GDM1 (cell line): ENCODE results near the gene FAT4.
A peak's percentile ranks its signal among the peaks of the same experiment; 100 is the strongest.

Experiments used
- DNase-seq: peaks from one replicate; lab custom pipeline; 2025; lab: John Stamatoyannopoulos, UW

The FAT4 gene, protein sequence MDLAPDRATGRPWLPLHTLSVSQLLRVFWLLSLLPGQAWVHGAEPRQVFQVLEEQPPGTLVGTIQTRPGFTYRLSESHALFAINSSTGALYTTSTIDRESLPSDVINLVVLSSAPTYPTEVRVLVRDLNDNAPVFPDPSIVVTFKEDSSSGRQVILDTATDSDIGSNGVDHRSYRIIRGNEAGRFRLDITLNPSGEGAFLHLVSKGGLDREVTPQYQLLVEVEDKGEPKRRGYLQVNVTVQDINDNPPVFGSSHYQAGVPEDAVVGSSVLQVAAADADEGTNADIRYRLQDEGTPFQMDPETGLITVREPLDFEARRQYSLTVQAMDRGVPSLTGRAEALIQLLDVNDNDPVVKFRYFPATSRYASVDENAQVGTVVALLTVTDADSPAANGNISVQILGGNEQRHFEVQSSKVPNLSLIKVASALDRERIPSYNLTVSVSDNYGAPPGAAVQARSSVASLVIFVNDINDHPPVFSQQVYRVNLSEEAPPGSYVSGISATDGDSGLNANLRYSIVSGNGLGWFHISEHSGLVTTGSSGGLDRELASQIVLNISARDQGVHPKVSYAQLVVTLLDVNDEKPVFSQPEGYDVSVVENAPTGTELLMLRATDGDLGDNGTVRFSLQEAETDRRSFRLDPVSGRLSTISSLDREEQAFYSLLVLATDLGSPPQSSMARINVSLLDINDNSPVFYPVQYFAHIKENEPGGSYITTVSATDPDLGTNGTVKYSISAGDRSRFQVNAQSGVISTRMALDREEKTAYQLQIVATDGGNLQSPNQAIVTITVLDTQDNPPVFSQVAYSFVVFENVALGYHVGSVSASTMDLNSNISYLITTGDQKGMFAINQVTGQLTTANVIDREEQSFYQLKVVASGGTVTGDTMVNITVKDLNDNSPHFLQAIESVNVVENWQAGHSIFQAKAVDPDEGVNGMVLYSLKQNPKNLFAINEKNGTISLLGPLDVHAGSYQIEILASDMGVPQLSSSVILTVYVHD (N-terminal part only)

DNA sequence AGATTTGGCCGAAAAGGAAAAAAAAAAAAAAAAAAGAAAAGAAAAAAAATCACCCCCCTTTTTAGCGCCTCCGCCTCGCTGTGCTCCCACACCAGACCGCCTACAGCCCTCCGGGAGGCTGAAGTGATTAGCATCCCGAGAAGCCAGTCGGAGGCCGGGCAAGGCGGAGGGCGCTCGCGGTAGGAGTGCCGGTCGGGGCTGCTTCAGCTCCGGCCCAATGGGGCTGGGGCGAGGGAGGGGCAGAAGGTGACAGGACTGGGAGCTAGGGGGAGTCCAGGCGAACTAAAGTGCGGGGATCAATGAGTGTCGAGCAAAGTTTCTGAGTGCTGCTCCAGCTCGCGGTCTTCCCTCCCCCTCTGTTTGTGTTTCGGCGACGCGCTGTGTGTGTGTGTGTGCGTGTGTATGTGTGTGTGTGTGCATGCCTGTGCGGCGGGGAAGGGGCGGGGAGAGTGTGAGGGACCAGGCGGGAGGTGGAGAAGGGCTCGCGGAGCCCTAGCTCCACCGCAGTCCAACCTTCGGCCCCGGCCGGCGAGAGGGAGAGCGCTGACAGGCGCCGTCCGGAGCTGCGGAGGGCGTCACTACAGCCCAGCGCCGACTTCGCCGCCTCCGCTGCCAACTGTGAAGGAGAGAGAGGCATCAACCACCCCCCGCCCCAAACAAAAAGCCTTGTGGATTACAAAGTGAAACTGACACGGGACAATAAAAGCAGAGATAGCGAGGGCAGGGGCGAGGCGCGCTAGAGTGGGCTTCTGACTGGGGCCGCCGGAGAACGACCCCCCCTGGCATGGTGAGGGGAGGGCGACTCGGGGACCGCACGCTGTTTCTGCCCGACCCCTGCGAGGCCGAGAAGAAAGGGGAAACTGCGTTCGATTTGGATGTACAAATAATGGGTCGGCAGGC is at the start of gene FAT4:
Gene FAT4, plus strand, starts transcription at position 280 of the 900 bp plus-strand sequence. CDS start 1,457 bp downstream, outside the sequence.
- DNase-seq = peak; percentile 29

DNA sequence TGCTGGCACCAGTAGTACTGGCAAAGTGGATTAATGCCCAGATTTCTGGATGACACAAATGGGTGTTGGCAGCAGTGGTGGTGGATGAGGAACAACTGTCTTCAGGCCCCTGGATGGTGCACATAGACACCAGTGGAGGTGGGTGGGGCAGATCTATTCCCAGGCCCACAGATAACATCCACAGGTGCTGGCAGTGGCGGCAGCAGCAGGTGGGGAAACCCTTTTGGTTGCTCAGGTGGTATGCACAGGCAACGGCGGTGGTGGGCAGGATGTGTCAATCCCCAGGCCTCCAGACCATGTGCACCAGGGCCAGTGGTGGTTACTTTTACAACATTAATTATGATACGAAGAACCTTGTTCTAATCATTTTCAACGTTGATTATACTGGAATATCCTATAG is 48.9 kb upstream of the FAT4 start:
- no peak for DNase-seq

DNA sequence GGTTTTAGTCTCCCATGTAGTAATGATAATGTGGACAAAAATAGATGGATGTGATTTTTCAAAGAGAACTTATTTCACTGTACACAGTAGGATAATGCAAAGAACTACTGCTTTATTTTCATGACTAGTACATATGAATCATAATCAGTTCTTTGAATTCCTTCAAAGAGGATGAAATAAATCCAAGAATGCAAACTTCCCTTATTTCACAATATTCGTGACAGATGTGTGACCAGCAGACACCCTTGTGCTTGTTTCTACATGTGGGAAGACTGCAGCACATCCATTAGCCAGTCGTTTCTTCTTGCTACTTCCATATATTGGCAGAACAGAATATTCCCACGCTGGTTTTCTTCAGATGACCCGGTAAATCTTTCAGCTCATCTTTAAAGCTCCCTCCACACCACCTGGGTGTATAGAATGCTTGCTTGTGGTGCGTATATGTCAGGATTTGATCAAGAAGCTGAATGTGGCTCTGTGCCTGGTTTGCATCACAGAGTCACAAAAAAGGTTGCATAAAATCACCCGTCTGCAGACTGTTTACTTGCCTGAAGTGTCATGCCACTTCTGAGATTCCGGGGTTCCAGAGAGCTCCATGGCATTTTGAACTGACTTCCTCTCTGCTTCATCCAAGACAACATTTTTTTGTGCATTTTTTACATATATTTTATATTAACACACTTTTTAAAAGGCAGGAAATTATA is 47.7 kb upstream of the FAT4 start:
- DNase-seq = no peak

DNA sequence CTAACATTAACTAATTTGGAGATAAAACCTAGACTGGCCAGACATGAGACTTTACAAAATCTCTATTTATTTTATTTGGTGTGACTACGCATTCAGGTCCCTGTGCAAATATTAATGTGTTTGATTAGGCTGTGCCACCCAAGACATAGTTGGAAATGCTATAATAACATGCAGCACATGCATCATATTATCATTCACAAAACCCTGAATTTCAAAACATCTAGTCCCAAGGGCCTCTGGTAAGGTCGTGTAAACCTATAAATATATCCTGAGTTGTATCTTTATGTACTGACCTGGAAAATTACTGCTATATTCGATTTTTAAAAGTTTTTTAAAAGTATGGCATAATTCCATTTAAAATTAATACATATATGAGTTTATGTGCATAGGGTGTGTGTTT is 47.1 kb upstream of the FAT4 start:
- no peak for DNase-seq

DNA sequence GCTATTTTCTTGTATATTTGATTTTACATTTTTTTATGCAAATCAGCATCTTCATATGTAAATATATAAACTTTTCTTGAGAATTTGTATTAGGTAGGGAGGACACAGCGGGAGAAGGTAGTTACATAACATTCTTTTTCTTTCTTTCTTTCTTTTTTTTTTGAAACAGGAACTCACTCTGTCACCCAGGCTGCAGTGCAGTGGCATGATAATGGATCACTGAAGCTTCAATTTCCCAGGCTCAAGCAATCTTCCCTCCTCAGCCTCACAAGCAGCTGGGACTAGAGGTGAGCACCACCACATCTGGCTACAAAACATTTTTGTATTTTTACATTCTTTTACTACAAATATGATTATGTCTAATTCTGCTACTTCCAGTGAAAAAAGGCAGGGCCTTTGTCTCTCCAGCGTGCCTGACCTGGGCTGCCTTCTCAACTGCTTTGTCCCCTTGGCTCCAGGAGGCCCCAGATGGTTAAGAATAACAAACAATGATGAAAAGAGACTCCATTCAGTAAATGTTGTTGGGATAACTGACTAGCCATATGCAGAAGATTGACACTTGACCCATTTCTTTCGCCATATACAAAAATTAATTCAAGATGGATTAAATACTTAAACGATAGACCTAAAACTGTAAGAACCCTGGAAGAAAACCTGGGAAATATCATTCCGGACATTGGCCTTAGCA is 46.5 kb upstream of the FAT4 start:
- no peak for DNase-seq

DNA sequence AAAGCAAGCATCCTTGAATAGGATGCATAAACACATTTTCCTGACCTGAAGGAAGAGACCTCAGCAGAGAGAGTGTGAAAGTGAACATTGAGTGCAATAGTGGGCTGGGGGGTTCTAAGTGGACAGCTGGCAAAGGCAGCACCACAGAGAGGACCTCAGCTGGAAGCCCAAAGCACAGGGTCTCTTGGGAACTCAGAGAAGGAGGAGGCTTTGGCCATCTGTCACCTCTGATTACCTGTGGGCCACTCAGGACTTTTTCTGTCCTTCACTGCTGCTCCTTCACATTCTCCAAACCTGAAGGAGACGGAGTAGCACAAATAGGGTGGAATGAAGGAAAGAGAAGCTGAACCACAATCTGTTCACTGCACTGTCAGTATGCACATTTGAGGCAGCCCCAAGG is 37.9 kb upstream of the FAT4 start:
- DNase-seq = no peak

DNA sequence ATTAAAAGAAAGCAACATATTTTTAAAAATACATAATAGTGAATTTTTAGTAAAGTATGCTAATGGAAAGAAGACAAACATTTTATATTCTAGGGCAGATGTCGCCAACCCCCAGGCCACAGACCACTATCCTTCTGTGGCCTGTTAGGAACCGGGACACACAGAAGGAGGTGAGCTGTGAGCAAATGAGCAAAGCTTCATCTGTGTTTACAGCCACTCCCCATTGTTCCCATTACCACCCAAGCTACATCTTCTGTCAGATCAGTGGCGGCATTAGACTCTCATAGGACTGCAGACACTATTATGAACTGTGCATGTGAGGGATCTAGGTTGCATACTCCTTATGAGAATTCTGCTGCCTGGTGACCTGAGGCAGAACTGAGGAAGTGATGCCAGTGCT is 37.0 kb upstream of the FAT4 start:
- no peak for DNase-seq

DNA sequence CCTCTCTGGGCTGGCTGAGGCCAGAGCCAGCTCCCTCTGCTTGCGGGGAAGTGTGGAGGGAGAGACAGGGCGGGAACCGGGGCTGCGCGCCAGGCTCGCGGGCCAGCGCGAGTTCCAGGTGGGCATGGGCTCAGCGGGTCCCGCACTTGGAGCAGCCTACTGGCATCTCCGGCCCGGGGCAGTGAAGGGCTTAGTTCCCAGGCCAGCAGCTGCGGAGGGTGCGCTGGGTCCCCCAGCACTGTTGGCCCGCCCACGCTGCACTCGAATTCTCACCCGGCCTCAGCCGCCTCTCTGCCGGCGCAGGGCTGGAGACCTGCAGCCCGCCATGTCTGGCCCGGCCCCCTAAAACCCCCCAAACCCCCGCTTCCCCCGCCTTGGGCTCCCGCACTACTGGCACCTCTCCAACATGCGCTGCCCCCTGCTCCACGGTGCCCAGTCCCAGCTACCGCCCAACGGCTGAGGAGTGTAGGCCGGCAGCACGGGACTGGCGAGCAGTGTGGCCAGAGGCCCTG is 33.8 kb upstream of the FAT4 start:
- DNase-seq = no peak

DNA sequence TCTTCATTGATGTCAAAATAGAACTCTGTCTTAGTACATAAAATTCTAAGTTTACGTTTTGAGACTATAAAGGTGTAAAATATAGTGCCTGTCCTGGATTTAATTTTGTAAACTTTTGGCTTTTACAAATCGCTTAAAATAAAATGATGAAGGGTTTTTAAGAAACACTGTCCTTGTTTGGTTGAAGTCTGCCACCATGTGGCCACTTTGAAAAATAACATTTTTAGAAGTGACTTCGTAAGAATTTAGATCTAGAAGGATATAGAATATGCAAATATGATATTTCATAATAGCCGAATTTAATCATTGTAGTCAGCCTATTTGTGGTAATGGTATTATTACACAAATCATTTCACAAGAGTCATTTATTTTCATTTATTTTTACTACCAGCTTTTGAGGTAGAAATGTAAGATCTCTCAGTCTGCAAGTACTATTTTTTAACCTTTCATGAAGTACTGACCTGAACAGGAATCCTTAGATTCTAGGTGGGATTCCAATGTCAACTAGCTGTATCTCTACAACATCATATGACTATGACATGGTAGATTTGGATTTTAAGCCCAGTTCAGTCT is 31.0 kb upstream of the FAT4 start:
- no peak for DNase-seq

DNA sequence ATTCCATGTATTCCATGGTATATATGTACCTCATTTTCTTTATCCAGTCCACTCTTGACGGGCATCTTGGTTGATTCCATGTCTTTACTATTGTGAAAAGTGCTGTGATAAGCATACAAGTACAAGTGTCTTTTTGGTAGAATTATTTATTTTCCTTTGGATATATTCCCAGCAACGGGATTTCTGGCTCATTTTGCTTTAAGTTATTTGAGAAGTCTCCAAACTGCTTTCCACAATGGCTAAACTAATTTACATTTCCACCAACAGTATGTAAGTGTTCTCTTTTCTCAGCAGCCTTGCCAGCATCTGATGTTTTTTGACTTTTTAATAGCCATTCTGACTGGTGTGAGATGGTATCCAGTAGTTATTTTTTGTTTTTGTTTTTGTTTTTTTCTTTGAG is 17.6 kb upstream of the FAT4 start:
- DNase-seq = no peak

DNA sequence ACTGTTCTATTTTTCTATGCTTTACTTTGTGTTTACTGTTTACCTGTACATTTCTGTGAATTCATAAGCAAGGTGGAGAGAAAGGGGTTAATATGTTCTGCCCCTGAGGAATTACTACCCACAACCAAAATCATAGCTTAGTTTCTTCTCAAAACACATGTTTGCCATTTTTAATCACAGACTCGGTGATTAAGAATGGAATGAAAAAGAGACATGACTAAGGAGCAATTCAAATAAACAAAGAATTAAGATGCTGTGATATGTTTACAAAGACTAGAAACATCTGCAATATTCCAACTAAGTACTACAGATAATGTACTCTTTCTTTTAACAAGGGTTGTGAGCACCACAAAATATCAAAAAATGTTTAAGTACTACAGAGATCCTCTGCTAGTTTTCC is 11.7 kb upstream of the FAT4 start:
- no peak for DNase-seq

DNA sequence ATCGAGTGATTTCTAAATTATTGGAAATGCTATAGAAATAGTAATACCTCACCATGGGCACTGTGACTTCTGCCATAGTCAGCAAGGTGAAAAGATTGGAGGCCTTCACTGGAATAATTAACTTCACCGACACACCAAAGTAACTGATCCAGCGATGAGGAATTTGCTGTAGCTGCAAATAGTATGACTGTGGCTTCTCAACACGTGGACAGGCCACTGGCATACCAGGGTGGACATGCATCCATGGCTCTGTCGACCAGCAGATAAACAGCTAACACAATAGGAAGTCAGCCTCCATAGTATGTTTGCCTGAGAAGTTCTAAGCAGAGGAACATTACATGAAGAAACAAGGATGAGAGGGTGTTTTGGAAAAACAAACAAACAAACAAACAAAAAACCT is 10.9 kb upstream of the FAT4 start:
- no peak for DNase-seq

DNA sequence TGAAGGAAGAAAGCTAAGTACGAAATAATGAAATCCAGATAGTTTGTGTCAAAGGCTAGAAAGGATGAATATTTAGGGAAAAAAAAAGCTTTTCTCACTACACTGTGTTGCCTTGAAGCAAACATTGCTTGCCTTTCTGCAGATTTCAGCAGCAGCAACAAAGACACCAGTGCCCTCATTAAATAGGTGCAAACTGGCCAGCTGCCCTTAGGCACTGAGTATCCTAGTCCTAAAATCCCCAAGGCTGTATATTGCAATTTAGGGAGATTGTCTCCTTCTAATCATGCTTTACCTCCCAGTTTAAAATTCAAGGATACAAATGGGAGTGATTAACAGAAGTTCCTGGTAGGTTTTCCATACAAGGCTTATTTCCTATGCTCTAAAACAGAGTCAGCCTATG is 8.6 kb upstream of the FAT4 start:
- no peak for DNase-seq

DNA sequence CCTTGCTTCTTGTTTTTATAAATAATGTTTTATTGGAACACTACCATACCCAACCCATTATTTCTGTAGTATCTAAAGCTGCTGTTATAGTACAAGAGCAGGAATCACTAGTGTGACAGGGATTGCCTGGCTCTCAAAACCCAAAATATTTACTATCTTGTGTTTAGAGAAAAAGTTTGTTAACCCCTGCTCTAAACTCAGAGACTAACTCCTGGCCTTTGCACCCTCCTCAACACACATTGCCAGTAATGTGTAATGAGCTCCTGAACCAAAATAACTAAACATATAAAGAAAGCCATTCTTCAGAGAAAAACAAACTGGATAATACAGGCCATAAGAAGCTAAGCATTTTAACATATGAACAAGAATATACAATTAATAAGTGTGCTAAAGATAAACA is 8.2 kb upstream of the FAT4 start:
- DNase-seq = no peak

DNA sequence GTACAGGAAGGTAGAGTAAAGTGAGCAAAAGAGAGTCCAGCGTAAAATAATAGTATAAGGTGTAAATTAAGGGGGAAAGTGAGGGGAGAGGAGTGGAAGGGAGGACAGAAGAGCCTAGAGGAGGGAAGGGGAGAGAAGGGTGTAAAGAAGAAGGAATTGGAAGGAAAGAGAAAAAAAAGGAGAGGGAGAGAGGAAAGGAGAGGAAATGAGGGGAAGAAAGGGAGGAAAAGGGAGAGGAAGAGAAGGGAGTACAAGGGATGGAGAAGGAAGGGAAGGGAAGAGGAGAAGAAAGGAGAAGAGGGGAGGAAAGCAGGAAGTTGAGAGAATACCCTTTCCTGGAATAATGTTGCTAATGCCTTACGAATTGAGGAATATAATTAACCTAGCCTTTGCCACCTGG is 3.3 kb upstream of the FAT4 start:
- DNase-seq = no peak

DNA sequence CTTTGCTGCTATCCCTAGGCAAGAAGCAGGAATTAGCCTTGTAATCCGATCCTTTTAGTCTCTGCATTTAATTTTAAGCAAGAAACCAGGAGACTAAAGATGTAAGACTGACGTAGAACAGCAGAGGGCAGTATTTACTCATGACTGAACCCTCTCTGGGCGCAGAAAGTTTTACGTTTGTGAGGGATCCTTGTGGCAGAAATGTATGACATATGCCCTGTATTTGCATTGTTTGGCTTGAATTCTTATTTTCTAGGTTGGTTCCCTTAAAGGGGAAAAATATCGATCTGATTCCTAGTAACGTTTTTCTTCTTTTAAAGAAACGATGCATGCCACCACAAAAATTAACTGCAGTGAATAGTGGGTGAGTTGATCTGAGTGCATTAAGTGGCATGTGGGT is 1.3 kb upstream of the FAT4 start:
- DNase-seq = peak; percentile 44

DNA sequence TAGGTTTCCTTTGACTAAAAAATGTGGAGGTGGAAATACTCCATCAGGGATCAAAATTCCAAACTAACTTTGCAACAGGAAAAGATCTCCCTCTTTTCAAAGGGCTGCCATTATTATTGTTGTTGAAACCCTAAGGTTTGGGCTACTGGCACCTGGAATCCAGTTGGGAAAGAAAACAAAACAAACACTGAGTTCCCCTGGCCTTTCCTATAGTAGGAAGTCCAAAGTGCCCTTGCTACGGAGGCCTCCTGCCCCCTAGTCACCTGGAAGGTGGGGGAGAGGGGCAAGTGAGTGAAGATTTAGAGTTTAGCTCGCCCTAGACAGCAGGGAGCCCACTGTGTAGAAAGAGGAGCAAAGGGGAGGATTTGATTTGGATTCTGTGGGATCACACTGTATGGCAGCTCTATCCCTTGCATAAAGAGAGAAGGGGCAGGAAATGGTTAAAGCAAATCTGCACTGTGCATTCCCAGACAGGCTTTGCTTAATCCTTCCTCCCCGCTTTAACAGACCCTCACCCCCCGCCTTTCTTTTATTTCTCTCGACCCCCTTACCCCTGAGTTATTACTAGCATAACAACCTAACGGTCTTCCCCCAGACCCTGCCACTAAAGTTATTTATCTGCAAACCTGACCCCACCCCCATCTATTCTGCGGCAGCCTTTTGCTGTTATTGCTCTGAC is 627 bp upstream of the FAT4 start:
- no peak for DNase-seq

DNA sequence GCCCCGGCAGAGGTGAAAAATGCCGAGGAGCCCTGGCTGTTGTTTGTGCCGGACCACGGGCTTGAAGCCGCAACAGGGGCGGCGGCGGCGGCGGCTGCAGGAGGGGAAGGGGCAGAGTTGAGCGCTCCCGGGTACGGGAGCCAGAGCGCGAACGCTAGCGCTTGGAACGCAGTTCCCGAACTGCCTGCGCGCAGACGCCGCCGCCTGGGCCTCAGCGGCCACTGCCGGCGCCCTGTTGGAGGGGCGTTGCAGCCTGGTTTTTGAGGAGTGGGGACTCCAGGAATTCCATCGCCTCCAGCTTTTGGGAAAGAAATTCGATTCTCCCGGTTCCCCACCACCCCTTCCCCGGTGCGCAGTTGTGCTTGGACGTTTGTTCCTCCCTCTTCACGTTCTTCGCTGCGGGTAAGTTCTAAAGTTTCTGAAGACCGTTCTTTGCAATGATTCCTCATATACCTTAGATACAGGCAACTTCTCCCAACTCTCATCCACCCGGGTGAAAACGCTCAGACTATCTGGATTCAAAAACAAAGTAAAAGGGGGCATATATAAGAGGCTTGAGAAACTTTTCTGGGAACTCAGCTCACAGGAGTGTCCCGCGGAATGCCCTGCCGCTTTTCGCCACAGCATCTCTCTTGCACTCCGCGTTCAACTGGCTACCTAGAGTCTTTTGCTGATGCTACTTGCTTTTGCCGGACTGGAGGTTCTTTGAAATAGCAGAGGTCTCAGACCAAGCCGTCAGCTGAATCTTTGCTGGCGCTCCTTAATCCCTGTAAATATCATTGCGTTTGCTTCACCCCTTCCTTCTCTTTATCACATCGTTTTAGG is 1.0 kb downstream of the FAT4 start:
- DNase-seq = no peak

DNA sequence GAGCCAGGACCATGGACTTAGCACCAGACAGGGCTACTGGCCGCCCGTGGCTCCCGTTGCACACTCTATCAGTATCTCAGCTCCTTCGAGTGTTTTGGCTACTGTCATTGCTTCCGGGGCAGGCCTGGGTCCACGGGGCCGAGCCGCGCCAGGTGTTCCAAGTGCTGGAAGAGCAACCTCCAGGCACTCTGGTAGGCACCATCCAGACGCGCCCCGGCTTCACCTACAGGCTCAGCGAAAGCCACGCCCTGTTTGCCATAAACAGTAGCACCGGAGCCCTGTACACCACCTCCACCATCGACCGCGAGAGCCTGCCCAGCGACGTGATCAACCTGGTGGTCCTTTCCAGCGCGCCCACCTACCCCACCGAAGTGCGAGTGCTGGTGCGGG is 1.6 kb downstream of the FAT4 start:
- DNase-seq = no peak
